Mesendoderm (in vitro differentiated cells): Measurements from ENCODE around the gene PDZD2.

ENCODE experiments used
- DNase-seq: peaks from one replicate; pipeline ENCODE4 v3.0.0; 2013
- H2AK5ac ChIP-seq: 2 replicates; pipeline ENCODE4 v1.6.1; 2013; ENCODE audit warnings: low read length, inconsistent platforms
- H2BK120ac ChIP-seq: 2 replicates; pipeline ENCODE4 v1.6.1; 2013; ENCODE audit warnings: low read depth, mild to moderate bottlenecking, low read length, moderate library complexity, mixed read lengths
- H2BK15ac ChIP-seq: replicated peaks from 2 replicates; pipeline ENCODE4 v1.6.1; 2013; ENCODE audit warnings: low read depth, mild to moderate bottlenecking, moderate library complexity
- H2BK5ac ChIP-seq: 2 replicates; pipeline ENCODE4 v1.6.1; 2013; ENCODE audit warnings: low read length, inconsistent platforms
- H3K18ac ChIP-seq: 2 replicates; pipeline ENCODE4 v1.6.1; 2013; ENCODE audit warnings: mild to moderate bottlenecking, low read length, mixed read lengths
- H3K23ac ChIP-seq: one replicate; pipeline ENCODE4 v1.6.1; 2013; ENCODE audit warnings: low read length
- H3K27ac ChIP-seq: 2 replicates; pipeline ENCODE4 v1.5.1; 2013; ENCODE audit warnings: low read depth, mild to moderate bottlenecking, inconsistent platforms, low read length, moderate library complexity
- H3K27me3 ChIP-seq: 2 replicates; pipeline ENCODE4 v1.6.1; 2013; ENCODE audit warnings: low read length, control low read depth, mild to moderate bottlenecking, inconsistent platforms; ENCODE audit not compliant: insufficient read depth, poor library complexity
- H3K36me3 ChIP-seq: 2 replicates; pipeline ENCODE4 v1.6.1; 2013; ENCODE audit warnings: low read length, inconsistent platforms; ENCODE audit not compliant: control insufficient read depth, insufficient read depth
- H3K4ac ChIP-seq: one replicate; pipeline ENCODE4 v1.6.1; 2013; ENCODE audit warnings: low read depth, mild to moderate bottlenecking, low read length, moderate library complexity
- H3K4me1 ChIP-seq: 2 replicates; pipeline ENCODE4 v1.6.1; 2013; ENCODE audit warnings: low read depth, low read length, inconsistent platforms; ENCODE audit not compliant: control insufficient read depth
- H3K4me2 ChIP-seq: 2 replicates; pipeline ENCODE4 v1.6.1; 2013; ENCODE audit warnings: low read length
- H3K4me3 ChIP-seq: 2 replicates; pipeline ENCODE4 v1.5.1; 2013; ENCODE audit warnings: mild to moderate bottlenecking, low read length
- H3K56ac ChIP-seq: one replicate; pipeline ENCODE4 v1.6.1; 2013; ENCODE audit warnings: low read length
- H3K79me1 ChIP-seq: 2 replicates; pipeline ENCODE4 v1.6.1; 2013; ENCODE audit warnings: low read length, inconsistent platforms
- H3K79me2 ChIP-seq: 2 replicates; pipeline ENCODE4 v1.6.1; 2013; ENCODE audit warnings: mild to moderate bottlenecking, low read length; ENCODE audit not compliant: control insufficient read depth, insufficient read depth
- H3K9ac ChIP-seq: 2 replicates; pipeline ENCODE4 v1.6.1; 2013; ENCODE audit warnings: low read length, inconsistent platforms
- H4K5ac ChIP-seq: one replicate; pipeline ENCODE4 v1.6.1; 2013; ENCODE audit warnings: low read length
- H4K8ac ChIP-seq: one replicate; pipeline ENCODE4 v1.6.1; 2013; ENCODE audit warnings: low read depth, mild to moderate bottlenecking, control low read depth, low read length, moderate library complexity
- WGBS: extraction: QIAGEN DNeasy Blood & Tissue Kit; methylation state at CpG from one replicate; pipeline ENCODE4 v1.1.7; 2013; ENCODE audit warnings: low lambda C conversion rate, missing lambda C conversion rate; ENCODE audit not compliant: insufficient coverage; ENCODE audit errors: extremely low coverage; 5-methylcytosine and 5-hydroxymethylcytosine counted together

Gene PDZD2

GRCh38 chr5:32136342-32136741 lies 497.4 kb downstream of the PDZD2 start:
- no peak overlapping the region for H3K56ac ChIP-seq
- no peak overlapping the region for H2BK120ac ChIP-seq
- no peak overlapping the region for H2AK5ac ChIP-seq
- H3K4me2 ChIP-seq: no peak overlapping the region
- no peak overlapping the region for H4K8ac ChIP-seq
- H3K4me1 ChIP-seq: no peaks in the 10 kb centered on the region
- no peak overlapping the region for H3K18ac ChIP-seq
- peaks cover 2% of the 10 kb centered on the region for H3K79me1 ChIP-seq
- H3K27me3 ChIP-seq: no peaks in the 10 kb centered on the region
- no peak for DNase-seq
- H4K5ac ChIP-seq: no peak overlapping the region
- H3K36me3 ChIP-seq: no peaks in the 10 kb centered on the region
- H2BK15ac ChIP-seq: no peak overlapping the region
- peaks cover 8% of the 10 kb centered on the region for H3K79me2 ChIP-seq
- H2BK5ac ChIP-seq: no peak overlapping the region
- no peak overlapping the region for H3K4ac ChIP-seq
- no CpG with 5 or more reads among the region's 7 CpGs for WGBS
- no peak overlapping the region for H3K9ac ChIP-seq
- H3K4me3 ChIP-seq: no peak overlapping the region
- H3K23ac ChIP-seq: no peak overlapping the region
- no peak overlapping the region for H3K27ac ChIP-seq

DNA sequence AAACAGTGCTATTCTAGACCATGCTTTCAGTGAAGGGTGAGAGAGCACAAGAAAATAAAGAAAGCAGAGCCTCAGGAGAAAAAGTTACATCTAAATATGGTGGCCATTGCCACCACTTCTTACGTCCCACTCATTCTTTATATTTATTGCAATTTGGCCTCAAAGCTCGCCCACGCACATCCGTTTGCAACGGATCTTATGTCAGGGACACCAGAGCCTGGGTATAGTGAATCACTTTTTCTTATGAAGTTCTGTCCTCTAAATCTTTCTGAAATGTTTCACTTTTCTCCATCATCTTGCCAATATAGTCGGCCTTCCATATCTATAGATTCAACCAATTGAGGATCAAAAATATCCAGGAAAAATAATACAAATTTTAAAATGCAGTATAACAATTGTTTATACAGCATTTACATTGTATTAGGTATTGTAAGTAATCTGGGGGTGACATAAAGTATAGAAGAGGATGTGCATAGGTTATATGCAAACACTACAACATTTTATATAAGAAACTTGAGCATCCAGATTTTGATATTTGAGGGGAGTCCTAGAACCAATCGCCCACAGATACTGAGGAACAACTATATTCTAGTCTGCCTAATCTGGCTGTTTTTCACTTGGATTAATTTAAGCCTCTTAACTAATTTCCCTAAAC lies 500.0 kb downstream of the PDZD2 start:
- Histone ChIP-seq H2BK15ac (no peak overlapping the region), H3K9ac (no peak overlapping the region), H3K36me3 (no peaks in the 10 kb centered on the region), H4K8ac (no peak overlapping the region), H3K23ac (no peak overlapping the region), H3K4me1 (no peaks in the 10 kb centered on the region), H2BK120ac (no peak overlapping the region), H3K4me3 (no peak overlapping the region), H3K27me3 (no peaks in the 10 kb centered on the region), H3K79me1 (peaks cover 2% of the 10 kb centered on the region), H3K4ac (no peak overlapping the region), H4K5ac (no peak overlapping the region), H2BK5ac (no peak overlapping the region), H2AK5ac (no peak overlapping the region), H3K79me2 (peaks cover 6% of the 10 kb centered on the region), H3K18ac (no peak overlapping the region), H3K56ac (no peak overlapping the region), H3K4me2 (no peak overlapping the region), H3K27ac (no peak overlapping the region)
- WGBS: no CpG with 5 or more reads among the region's 7 CpGs
- no peak for DNase-seq

DNA sequence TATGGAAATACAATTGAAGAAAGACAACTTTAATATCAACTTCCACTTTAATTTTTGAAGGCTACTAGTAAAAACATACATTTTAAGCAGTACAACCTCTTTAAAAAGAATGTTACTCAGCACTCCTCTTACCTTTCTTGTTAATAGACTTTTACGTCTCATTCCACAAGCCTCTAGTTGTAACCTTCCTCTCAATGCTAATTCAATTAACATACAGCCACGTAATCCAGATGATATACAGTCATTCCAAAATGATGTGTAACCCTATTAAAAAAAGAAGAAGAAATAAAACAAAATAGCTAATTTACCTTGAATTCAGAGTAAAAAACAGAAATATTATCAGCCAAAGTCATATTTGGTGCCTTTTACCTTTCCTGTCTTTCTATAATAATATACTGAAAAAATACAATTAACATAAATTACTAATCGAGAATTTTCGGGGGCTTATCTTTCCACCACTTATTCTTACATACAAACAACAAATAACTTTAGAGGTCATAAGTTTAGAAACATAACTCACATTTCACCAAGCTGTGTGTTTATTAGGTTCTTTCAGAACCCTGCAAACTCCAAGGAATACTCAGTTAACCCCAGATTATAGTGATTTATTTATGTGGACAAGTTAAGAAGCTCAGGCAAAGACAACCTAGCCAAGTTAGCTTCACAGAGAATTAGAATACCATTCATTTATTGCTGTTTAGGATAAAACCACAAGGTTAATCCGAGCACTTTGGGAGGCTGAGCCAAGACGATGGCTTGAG lies 504.9 kb downstream of the PDZD2 start:
- no peak overlapping the region for H3K27ac ChIP-seq
- no peak overlapping the region for H3K4ac ChIP-seq
- no peak overlapping the region for H3K23ac ChIP-seq
- no peak overlapping the region for H2BK120ac ChIP-seq
- no peak overlapping the region for H2AK5ac ChIP-seq
- H3K79me1 ChIP-seq: peaks cover 2% of the 10 kb centered on the region
- H3K4me2 ChIP-seq: no peak overlapping the region
- H4K8ac ChIP-seq: no peak overlapping the region
- H3K36me3 ChIP-seq: no peaks in the 10 kb centered on the region
- no peak overlapping the region for H3K9ac ChIP-seq
- H3K4me3 ChIP-seq: no peak overlapping the region
- no peaks in the 10 kb centered on the region for H3K4me1 ChIP-seq
- no peak overlapping the region for H4K5ac ChIP-seq
- peaks cover 42% of the 10 kb centered on the region for H3K79me2 ChIP-seq
- H3K27me3 ChIP-seq: no peaks in the 10 kb centered on the region
- WGBS: 100% methylated on average over 2 of the region's 6 CpGs
- H3K18ac ChIP-seq: no peak overlapping the region
- H3K56ac ChIP-seq: no peak overlapping the region
- no peak overlapping the region for H2BK15ac ChIP-seq
- H2BK5ac ChIP-seq: no peak overlapping the region
- no peak for DNase-seq

- WGBS: no CpG with 5 or more reads among the region's 5 CpGs
Measured at GRCh38 chr5:32144378-32145207, 505.7 kb downstream of the PDZD2 start.

GRCh38 chr5:32145378-32145777 lies 506.4 kb downstream of the PDZD2 start:
- Histone ChIP-seq H3K4me1 (no peaks in the 10 kb centered on the region), H3K4ac (no peak overlapping the region), H3K23ac (no peak overlapping the region), H2BK5ac (no peak overlapping the region), H4K8ac (no peak overlapping the region), H3K9ac (no peak overlapping the region), H3K79me1 (peaks cover 6% of the 10 kb centered on the region), H2BK120ac (no peak overlapping the region), H3K4me2 (no peak overlapping the region), H3K56ac (no peak overlapping the region), H3K79me2 (peaks cover 49% of the 10 kb centered on the region), H3K36me3 (no peaks in the 10 kb centered on the region), H3K27ac (no peak overlapping the region), H3K27me3 (no peaks in the 10 kb centered on the region), H2AK5ac (no peak overlapping the region), H3K4me3 (no peak overlapping the region), H2BK15ac (no peak overlapping the region), H3K18ac (no peak overlapping the region), H4K5ac (no peak overlapping the region)
- no CpG with 5 or more reads among the region's 2 CpGs for WGBS
- DNase-seq: no peak

More at GRCh38 chr5:32144378-32145207, 505.7 kb downstream of the PDZD2 start:
- H3K27ac ChIP-seq: no peak overlapping the region
- H3K18ac ChIP-seq: no peak overlapping the region
- peaks cover 48% of the 10 kb centered on the region for H3K79me2 ChIP-seq
- H4K8ac ChIP-seq: no peak overlapping the region
- no peak overlapping the region for H3K4me3 ChIP-seq
- no peak overlapping the region for H3K4me2 ChIP-seq
- H3K79me1 ChIP-seq: peaks cover 6% of the 10 kb centered on the region
- no peak overlapping the region for H3K56ac ChIP-seq
- H3K36me3 ChIP-seq: no peaks in the 10 kb centered on the region
- H3K27me3 ChIP-seq: no peaks in the 10 kb centered on the region
- no peak overlapping the region for H2BK120ac ChIP-seq
- H3K23ac ChIP-seq: no peak overlapping the region
- no peak overlapping the region for H2BK5ac ChIP-seq
- H3K4ac ChIP-seq: no peak overlapping the region
- no peak overlapping the region for H2AK5ac ChIP-seq
- no peak overlapping the region for H3K9ac ChIP-seq
- no peaks in the 10 kb centered on the region for H3K4me1 ChIP-seq
- H4K5ac ChIP-seq: no peak overlapping the region
- no peak for DNase-seq
- H2BK15ac ChIP-seq: no peak overlapping the region
